SU-DHL-6 (cell line): Measurements from ENCODE around the gene OR51V1.

Source experiments
- EZH2phosphoT487 ChIP-seq: fragments of 200-600 bp; sonication (generic), shearing (Covaris generic); conservative IDR thresholded peaks from 2 replicates; pipeline ENCODE4 v1.6.1; 2018; ENCODE audit warnings: mild to moderate bottlenecking, antibody characterized with exemption, low read length, moderate library complexity, mixed read lengths
- TF ChIP-seq, protein P1 (sequence below): fragments of 200-600 bp; sonication (generic); IDR thresholded peaks from one replicate; pipeline ENCODE4 v1.5.1; 2017; ENCODE audit warnings: antibody characterized with exemption, mild to moderate bottlenecking, low read length, moderate library complexity; ENCODE audit not compliant: insufficient read depth, poor library complexity, severe bottlenecking

DNA sequence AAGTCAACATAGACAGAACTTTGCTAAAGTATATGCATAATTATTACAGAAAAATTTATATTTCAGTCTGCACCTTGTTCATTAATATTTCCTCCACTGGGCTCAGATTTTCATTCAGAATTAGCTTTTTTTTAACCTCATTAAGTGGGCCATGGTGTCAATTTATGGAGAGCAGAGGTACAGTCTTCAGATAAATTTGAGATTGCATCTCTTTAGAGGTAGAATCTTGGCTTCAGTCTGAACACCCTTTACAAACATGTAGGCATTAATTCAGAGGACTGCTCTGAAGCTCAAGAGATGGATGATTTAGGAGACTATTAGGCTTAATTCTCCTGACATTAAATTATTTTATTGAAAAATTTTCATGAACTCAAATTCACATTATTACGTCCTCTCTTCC, 29.8 kb upstream of the OR51V1 start:
- TF ChIP-seq, protein P1, sequence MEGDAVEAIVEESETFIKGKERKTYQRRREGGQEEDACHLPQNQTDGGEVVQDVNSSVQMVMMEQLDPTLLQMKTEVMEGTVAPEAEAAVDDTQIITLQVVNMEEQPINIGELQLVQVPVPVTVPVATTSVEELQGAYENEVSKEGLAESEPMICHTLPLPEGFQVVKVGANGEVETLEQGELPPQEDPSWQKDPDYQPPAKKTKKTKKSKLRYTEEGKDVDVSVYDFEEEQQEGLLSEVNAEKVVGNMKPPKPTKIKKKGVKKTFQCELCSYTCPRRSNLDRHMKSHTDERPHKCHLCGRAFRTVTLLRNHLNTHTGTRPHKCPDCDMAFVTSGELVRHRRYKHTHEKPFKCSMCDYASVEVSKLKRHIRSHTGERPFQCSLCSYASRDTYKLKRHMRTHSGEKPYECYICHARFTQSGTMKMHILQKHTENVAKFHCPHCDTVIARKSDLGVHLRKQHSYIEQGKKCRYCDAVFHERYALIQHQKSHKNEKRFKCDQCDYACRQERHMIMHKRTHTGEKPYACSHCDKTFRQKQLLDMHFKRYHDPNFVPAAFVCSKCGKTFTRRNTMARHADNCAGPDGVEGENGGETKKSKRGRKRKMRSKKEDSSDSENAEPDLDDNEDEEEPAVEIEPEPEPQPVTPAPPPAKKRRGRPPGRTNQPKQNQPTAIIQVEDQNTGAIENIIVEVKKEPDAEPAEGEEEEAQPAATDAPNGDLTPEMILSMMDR = no peak
- no peak for TF ChIP-seq EZH2phosphoT487
